ENCODE results near the gene LILRA6.

GRCh38 chr19:54211235-54211634, 31.4 kb downstream of the LILRA6 start:
- TF ChIP-seq GATA3 (IDR thresholded peaks at IDR 0.05; ENCODE audit: low read depth, low read length) (no peak), GATA2 (IDR thresholded peaks at IDR 0.05; ENCODE audit: low read depth, low read length) (no peak)

Data from SH-SY5Y (cell line).